DOHH2 (cell line): ENCODE measurements around the gene C20orf96.

Experiments
- CTCF ChIP-seq: fragments of 200-600 bp; sonication (generic); IDR thresholded peaks from one replicate; pipeline ENCODE4 v1.5.1; 2014; ENCODE audit warnings: antibody characterized with exemption, mild to moderate bottlenecking, low read depth, low read length; ENCODE audit not compliant: poor library complexity, severe bottlenecking
- EZH2phosphoT487 ChIP-seq: fragments of 200-600 bp; sonication (generic); IDR thresholded peaks from 2 replicates; pipeline ENCODE4 v1.6.1; 2017; ENCODE audit warnings: borderline replicate concordance, mild to moderate bottlenecking, antibody characterized with exemption, low read length, moderate library complexity, mixed read lengths

GRCh38 chr20:271069-271468 lies 19.5 kb downstream of the C20orf96 start:
- no peak for TF ChIP-seq CTCF
- no peak for TF ChIP-seq EZH2phosphoT487
